Umbilical cord (tissue), 2 donors: ENCODE results near the gene TCF12. TPM values are rescaled to one million over a fixed set of nuclear protein-coding genes. Genes with fewer than 3 reads are reported as not detected.
A peak's percentile ranks its signal among the peaks of the same experiment; 100 is the strongest.
"Not testable (repeated sequence)": the region's sequence is repeated elsewhere in the genome, so short reads cannot be mapped to it uniquely, and the experiment has no call there.

Source experiments
- DNase-seq: peaks from one replicate; pipeline ENCODE4 v3.0.0-alpha.2; 2015; ENCODE audit warnings: low spot score
- total RNA-seq: library from RNA; depleted of rRNA; stranded (reverse); fragments of >200 nt; gene quantifications from one replicate; pipeline ENCODE4 v1.2.3, GENCODE V29; 2014; ENCODE audit warnings: low replicate concordance; ENCODE audit not compliant: insufficient read depth

Gene TCF12
- total RNA-seq, 1 donor from 2014 or later, result 119 TPM

DNA sequence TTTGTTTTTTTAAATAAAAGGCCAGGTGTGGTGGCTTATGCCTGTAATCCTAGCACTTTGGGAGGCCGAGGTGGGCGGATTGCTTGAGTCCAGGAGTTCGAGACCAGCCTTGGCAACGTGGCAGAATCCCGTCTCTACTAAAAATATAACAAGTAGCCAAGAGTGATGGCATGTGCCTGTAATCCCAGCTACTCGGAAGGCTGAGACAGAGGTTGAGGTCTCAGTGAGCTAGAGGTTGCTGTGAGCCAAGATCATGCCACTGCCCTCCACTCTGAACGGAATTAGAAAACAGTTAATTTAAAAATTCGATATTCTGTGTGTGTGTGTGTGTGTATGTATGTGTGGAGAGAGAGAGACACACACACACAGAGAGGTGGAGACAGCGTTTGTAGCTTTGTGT, 58.8 kb downstream of the TCF12 start:
- no peak for DNase-seq

- no peak for DNase-seq
Measured at GRCh38 chr15:56978898-56979662, 60.6 kb downstream of the TCF12 start.

DNA sequence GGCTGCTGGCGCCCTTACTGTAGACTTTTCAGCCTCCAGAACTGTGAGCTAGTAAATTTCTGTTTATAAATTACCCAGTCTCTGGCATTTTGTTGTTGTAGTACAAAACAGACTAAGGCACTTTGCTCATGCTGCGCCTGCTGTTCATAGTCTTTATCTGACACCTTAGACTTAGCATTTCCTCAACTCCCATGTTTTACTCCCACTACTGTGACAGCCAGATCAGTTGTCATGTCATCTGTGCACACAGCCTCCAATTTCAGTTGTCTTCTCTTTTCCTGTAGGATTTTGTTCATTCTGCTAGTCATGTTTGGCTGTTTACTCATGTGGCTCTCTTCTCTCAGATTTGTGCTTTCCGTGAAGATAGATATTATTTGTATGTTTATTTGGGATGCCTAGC, 62.0 kb downstream of the TCF12 start:
- DNase-seq, result no peak

- no peak for DNase-seq
Measured at GRCh38 chr15:56981160-56981559, 62.7 kb downstream of the TCF12 start.

DNA sequence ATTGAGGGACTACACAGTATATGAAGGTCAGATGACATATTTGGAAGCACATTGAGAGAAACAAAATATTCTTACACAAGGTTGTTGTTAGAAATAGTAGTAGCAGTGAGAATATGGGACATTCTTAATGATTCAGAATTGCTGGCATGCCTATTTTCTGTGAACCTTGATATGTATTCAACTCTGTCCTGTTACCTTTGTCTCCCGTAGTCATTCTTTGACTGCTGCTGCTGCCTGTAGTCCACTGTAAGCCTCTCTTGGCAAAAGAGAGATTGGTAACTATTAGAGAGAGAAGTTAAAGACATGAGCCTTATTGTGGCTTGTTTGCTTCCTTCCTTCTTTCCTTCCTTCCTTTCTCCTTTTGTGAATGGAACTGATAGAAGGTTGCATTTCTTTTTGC, 64.5 kb downstream of the TCF12 start:
- no peak for DNase-seq

DNA sequence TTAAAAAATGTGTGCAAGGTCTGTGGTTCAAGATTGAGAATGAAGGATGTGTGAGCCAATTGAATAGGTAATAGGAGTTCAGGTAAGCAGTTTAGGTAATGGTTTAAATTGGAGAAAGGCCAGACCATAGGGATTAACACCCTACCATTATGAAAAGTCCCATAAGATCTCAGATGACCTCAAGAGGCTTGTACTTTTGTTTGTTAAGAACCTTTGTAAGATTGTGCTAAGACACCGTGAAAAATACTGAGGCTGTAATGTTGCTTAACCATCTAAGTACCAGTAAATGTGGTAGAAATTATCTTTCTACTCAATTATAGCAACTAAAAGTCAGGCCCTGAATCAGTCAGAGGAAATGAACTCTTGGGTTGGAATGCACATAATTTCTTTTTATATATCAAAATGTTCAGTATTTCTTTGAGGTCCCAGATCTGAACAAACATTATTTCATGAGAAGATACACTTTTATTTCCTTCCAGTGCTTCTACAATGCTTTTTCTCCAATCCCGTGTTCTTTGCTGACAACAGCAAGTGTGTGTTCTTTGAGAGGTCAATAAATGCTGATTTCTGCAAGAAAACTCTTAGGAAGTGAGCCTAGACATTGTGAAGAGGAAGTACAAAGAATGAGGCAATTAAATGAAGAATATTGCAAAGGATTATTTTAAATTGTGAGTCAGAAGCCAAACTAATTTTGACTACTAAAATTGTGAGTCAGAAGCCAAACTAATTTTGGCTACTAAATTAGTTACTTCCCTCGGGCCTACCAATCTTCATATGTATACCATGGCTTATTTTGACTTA, 66.4 kb downstream of the TCF12 start:
- peak; percentile 36 for DNase-seq

DNA sequence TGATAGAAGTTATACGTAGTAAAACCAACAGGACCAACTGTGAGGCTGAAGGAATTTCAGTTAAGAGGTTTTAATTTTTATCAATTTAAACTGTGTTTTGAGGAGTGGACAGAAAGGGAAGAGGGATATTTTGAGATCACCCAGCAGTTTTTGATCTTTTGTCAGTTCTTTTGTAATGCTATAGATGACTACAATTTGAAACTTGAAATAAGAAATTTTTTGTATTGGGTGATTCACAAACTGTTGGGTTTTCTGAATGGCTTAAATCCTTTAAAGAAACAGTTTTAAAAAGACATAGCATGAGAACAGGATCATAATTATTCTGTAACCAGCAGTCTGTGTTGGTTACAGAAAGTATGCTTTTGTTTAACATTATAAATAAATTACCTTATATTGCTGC, 67.4 kb downstream of the TCF12 start:
- no peak for DNase-seq

GRCh38 chr15:56987286-56987685, 68.8 kb downstream of the TCF12 start:
- no peak for DNase-seq

GRCh38 chr15:56988219-56988618, 69.8 kb downstream of the TCF12 start:
- DNase-seq, result no peak

DNA sequence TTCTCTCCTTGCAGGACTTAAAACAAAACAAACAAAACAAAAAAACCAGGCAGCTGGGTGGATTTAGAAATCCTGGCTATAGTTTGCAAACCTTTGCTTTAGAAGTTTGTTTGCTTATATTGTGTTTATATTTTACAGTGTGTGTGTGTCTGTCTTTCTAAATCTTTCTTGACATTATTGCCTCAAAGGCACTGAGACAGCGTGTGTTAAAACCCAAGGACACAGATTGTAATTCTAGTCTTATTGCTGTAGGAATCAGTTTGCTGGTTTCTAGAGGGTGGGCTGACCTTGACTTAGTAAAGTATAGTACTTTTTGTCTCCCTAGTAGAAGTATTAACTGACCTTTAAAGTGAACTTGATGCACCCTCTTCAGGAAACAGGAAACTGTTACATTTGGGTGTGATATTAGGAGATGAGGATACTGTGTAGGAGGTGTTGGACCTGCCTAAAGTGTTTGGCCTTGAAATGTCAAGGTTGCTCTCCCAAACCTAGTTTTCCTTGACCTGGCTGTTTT, 71.0 kb downstream of the TCF12 start:
- no peak for DNase-seq

GRCh38 chr15:56991017-56991416, 72.6 kb downstream of the TCF12 start:
- no peak for DNase-seq

DNA sequence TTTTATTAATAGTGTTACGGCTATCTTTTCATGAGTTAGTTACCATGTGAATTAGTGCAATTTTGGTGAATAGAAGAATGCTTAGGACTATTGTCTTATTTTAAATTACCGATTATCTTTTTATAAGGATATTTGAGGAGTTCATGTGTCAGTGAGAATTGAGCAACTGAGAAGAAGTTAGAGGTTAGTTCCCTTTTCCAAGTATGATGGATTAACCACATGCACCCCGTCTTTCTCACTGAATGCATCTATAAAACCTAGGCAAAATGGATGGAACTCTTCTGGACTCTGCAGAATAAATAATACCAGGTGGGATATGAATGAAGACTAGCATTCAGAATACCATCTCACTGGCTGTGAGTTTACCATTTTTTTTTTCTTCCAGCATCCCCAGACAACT, 74.3 kb downstream of the TCF12 start:
- no peak for DNase-seq

DNA sequence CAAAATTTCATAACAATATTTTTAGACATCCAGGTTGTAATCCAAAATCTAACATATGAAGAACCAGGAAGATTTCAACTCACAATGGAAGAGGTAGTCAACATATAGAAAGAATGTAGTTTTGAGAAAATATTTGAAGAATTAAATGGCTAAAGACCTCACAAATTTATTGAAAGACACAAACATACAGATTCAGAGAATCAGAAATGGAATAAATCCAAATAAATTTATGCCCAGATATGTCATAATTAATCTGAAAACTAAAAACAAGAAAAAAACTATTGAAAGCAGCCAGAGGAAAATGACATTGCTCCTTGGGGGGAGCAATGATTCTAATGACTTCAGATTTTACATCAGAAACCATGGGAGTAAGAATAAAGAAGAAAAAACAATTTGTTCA, 75.8 kb downstream of the TCF12 start:
- no peak for DNase-seq

- no peak for DNase-seq
Measured at GRCh38 chr15:56996093-56996492, 77.6 kb downstream of the TCF12 start.

GRCh38 chr15:56996746-56997470, 78.5 kb downstream of the TCF12 start:
- no peak for DNase-seq

DNA sequence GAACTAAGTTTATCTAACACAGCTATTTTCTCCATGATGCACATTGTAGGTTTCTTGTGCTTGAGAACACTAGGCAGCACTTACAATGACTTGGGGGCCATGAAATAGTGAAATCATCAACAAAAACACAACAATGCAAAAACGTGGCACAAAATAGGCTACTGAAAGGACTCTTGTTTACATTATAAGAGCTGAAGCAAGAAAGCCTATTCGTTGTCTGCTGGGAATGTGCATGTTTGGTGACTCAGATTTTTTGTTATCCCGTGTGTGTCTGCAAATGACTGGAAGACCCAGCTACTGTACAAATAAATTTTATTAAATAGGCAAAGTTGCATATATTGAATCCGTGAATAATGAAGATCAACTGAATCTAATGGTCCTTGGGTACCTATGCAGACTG, 85.0 kb downstream of the TCF12 start:
- no peak for DNase-seq

- DNase-seq, result no peak
Measured at GRCh38 chr15:57005244-57005643, 86.8 kb downstream of the TCF12 start.

- not testable (repeated sequence) for DNase-seq
Measured at GRCh38 chr15:57007797-57008196, 89.4 kb downstream of the TCF12 start.

- DNase-seq, result no peak
Measured at GRCh38 chr15:57010724-57011123, 92.3 kb downstream of the TCF12 start.

GRCh38 chr15:57012556-57012955, 94.1 kb downstream of the TCF12 start:
- no peak for DNase-seq

DNA sequence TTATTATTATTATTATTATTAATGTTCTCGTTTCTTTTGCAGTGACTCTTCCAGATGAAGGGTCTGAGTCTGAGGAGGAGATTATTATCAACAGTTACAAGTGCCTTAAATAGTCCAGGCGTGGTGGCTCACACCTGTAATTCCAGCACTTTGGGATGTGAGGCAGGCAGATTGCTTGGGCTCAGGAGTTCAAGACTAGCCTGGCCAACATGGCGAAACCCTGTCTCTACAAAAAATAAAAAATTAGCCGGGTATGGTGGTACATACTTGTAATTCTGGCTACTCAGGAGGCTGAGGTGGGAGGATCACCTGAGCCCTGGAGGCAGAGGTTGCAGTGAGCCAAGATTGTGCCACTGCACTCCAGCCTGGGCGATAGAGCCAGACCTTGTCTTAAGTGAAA, 96.5 kb downstream of the TCF12 start:
- DNase-seq, result not testable (repeated sequence)

GRCh38 chr15:57015360-57015759, 96.9 kb downstream of the TCF12 start:
- DNase-seq, result no peak
